Measurements from ENCODE around the gene SMYD3.

Gene SMYD3

DNA sequence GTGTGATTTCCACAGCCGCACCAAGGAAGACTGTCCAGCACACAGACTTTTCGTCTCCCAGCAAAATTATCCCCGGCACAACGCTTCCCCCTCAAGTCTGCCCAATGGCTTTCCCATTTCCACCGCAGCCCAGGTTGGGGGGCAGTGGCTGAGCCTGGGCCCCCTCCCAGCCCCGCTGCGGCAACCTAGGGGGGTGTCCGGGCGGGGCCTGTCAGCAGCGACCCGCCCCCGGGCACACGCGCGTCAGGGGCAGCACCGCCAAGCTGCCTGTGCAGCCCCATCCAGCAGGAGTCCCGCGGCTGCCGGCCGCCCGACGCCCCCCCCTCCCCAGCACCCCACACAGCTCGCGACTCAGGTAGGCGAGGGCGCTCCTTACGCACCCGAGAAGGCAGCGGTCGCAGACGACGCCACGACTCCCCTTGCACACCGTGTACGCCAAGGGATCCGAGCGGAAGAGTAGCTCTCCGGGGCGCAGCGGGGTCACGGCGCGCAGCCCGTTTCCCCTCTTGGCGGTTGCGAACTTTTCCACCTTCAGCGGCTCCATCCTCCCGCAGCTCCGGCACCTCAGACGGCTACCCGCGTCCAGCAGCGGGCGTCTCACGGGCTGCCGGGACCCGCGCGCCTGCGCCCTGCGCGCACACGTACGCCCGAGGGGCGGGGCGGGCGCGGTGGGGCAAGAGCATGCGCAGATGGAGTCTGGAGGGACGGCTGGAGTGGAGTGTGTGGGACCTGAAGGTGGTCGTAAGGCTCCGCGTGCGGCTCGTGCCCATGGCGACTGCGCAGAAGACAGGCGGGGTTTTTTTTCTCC, at the start of gene SMYD3:
Gene SMYD3, minus strand, starts transcription at position 606 of the 808 bp plus-strand sequence.
- peak; percentile 41 to 73 (median 50) for DNase-seq (ENCODE audit: low read depth in 2 of 3, low spot score in 1 of 3)

DNA sequence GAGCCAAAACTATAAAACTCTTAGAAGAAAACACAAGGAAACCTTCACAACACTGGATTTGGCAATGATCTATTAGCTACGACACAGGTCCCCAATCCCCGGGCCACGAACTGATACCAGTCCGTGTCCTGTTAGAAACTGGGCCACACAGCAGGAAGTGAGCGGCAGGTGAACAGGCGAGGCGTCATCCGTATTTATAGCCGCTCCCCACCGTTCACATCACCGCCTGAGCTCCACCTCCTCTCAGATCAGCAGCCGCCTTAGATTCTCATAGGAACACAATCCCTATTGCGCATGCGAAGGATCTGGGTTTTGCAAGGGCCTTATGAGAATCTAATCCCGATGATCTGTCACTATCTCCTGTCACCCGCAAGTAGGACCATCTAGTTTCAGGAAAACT, 47.1 kb upstream of the SMYD3 start:
- DNase-seq (ENCODE audit: low read depth in 2 of 3, low spot score in 1 of 3) = no peak

- no peak for DNase-seq (ENCODE audit: low read depth in 2 of 3, low spot score in 1 of 3)
Observed at GRCh38 chr1:246552110-246552509, 45.0 kb upstream of the SMYD3 start.

DNA sequence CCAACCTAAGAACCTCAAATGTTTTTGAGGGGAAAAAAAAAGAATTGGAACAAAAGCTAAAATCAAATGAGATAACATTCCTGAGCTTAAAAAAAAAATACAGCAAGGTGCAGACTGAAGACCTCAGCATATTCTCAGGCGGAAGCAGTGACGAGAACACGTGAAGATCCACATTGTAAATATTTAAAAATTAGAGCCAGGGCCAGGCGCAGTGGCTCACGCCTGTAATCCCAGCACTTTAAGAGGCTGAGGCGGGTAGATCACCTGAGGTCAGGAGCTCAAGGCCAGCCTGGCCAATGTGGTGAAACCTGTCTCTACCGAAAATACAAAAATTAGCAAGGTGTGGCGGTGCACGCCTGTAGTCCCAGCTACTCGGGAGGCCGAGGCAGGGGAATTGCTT, 43.3 kb upstream of the SMYD3 start:
- no peak for DNase-seq (ENCODE audit: low read depth in 2 of 3, low spot score in 1 of 3)

GRCh38 chr1:246549665-246550064, 42.6 kb upstream of the SMYD3 start:
- no peak for DNase-seq (ENCODE audit: low read depth in 2 of 3, low spot score in 1 of 3)

GRCh38 chr1:246544001-246544400, 36.9 kb upstream of the SMYD3 start:
- DNase-seq (ENCODE audit: low read depth in 2 of 3, low spot score in 1 of 3) = no peak

GRCh38 chr1:246540738-246541491, 33.8 kb upstream of the SMYD3 start:
- no peak for DNase-seq (ENCODE audit: low read depth in 2 of 3, low spot score in 1 of 3)

DNA sequence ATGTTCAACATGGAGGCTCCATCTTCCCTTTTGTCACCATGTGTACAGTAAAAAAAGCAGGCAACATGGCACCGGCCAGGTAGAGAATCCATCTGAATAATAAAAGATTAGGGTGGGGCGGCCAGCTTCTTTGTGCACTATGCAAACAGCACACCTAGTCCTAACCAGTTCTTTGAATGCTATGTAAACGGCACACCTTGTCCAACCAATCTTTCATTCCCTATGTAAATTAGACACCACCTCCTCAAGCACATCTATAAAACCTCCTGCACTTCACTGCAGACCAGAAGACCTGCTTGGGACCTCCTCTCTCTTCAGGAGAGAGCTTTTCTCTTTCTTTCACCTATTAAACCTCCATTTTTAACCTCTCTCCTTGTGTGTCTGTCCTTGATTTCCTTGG, 30.8 kb upstream of the SMYD3 start:
- DNase-seq (ENCODE audit: low read depth in 2 of 3, low spot score in 1 of 3) = no peak

GRCh38 chr1:246537441-246537840, 30.4 kb upstream of the SMYD3 start:
- DNase-seq (ENCODE audit: low read depth in 2 of 3, low spot score in 1 of 3) = no peak

GRCh38 chr1:246534114-246534513, 27.0 kb upstream of the SMYD3 start:
- DNase-seq (ENCODE audit: low read depth in 2 of 3, low spot score in 1 of 3) = no peak

DNA sequence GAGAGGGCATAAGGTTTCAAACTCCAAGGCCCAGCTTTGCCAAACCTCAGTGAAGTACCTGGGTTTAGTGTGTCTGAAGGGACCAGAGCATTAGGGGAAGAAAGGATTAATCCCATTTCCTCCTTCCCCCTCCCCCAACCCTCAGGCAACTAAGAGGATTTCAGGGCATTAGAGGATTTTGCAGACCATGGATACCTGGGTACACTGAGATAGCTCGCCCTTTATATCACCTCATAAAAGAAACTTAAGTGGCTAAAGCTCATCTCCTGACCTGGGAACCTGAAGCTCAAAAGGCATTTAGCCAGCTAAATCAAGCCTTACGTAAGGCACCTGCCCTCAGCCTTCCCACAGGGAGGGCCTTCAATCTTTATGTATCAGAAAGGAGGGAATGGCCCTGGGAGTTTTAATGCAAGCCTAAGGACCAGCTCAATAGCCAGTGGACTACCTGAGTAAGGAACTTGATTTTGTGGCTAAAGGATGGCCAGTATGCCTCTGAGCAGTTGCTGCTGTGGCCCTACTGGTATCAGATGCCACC, 26.4 kb upstream of the SMYD3 start:
- DNase-seq (ENCODE audit: low read depth in 2 of 3, low spot score in 1 of 3) = no peak

DNA sequence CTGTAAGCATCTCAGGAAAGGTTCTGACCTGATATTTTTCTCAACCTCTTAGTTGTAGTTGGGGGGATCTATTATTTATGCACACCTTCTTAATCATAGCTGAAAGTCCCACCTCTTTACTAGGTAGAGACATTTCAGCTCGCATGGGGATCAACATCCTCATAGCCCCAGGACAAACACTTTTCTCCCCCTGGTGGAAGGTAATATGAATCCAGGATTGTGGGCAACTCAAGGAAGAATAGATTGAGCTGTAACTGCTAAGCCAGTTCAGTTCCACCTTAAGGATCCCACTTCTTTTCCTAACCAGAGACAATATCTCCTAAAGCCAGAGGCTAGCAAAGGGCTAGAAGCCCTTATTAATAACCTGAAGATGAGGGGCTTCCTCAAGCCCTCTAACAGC, 25.4 kb upstream of the SMYD3 start:
- DNase-seq (ENCODE audit: low read depth in 2 of 3, low spot score in 1 of 3) = no peak

- DNase-seq (ENCODE audit: low read depth in 2 of 3, low spot score in 1 of 3) = no peak
Observed at GRCh38 chr1:246530482-246530881, 23.4 kb upstream of the SMYD3 start.

GRCh38 chr1:246528933-246529731, 22.1 kb upstream of the SMYD3 start:
- no peak for DNase-seq (ENCODE audit: low read depth in 2 of 3, low spot score in 1 of 3)

GRCh38 chr1:246527402-246528088, 20.5 kb upstream of the SMYD3 start:
- no peak for DNase-seq (ENCODE audit: low read depth in 2 of 3, low spot score in 1 of 3)

- DNase-seq (ENCODE audit: low read depth in 2 of 3, low spot score in 1 of 3) = no peak
Observed at GRCh38 chr1:246526915-246527314, 19.8 kb upstream of the SMYD3 start.

DNA sequence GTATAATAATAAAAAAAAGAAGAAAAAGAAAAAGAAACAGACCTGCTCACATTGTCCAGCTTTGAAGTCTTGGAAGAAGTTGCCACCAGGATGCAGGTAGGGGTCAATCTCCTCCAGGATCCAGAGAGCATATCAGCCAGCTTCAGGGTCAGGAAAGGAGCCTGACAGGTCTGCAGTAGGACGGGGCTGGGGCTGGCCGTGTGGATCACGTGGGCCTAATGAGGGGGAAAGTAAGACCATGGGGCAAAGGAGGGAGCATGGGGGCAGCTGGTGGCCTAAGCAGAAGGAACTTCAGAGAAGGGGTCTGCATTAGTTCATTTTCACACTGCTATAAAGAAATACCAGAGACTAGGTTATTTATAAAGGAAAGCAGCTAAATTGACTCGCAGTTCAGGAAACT, 19.3 kb upstream of the SMYD3 start:
- no peak for DNase-seq (ENCODE audit: low read depth in 2 of 3, low spot score in 1 of 3)

- DNase-seq (ENCODE audit: low read depth in 2 of 3, low spot score in 1 of 3) = no peak
Observed at GRCh38 chr1:246519514-246519913, 12.4 kb upstream of the SMYD3 start.

DNA sequence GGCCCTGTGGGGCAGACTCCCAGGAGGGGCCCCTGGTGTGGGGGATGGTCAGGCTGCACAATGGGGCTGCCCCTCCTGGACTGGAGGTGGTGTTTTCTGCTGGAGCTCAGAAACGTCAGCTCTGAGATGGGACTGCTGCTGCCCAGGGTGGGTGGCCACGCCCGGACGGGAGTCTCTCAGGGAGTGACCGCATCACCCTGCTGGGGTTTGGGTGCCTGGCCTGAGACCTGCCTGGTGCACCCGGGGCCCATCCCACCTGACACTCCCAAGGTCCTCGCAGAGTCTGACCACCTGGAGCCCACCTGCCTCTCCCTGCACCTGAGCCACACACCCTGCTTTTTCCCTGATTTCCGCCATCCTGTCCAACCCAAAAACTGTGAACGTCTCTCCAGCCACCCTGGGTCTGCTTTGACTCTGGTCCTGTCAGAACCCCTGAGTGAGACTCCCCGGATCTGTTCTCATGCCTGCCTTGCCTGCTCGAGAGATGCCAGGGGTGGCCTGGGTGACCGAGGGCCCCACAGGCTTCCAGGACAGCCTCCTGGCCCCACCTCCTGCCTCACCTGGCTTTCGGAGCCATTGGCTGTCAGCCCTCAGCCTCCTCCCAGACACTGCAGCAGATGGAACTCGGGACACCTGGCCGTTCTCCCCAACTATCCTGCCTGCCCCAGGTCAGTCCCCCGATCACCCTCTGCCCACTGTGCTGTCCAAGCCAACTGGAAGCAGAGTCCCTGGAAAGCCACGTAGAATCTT, 11.6 kb upstream of the SMYD3 start:
- no peak for DNase-seq (ENCODE audit: low read depth in 2 of 3, low spot score in 1 of 3)

DNA sequence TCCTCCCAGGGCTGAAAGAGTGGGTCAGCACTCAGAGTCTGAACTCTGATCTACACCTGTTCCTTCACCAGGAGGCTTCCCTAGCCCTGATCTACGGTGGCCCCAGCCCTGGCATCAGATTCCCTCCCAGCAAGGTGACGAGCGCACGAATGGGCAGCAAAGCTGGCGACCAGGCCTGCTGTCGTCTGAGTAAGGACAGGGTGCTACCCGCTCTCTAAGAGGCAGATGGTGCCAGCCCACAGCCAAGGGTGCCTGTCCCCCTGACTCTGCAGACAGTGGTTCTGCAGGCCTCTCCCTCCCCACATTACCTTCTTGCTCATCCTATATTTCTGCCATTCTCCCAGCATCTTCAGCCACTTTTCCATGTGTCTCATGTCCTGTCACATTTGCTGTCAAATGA, 10.3 kb upstream of the SMYD3 start:
- no peak for DNase-seq (ENCODE audit: low read depth in 2 of 3, low spot score in 1 of 3)
